Pancreas (tissue), 10 donors: ENCODE data around the gene GPR3. TPM values are rescaled to one million over a fixed set of nuclear protein-coding genes. Genes with fewer than 3 reads are reported as not detected.

ENCODE experiments used
- ATAC-seq, 4 donors: fragments of 200-7000 bp; cut with Tn5 transposase; one replicate each; pipeline versions ENCODE4 v1.8.0 to v1.9.1; 2020; ENCODE audit warnings: mild to moderate bottlenecking in 4 of 4, moderate library complexity in 4 of 4
- DNase-seq, 6 donors: peaks; one replicate each; pipeline ENCODE4 v3.0.0-alpha.2; 2020
- FAIRE-seq: peaks from 2 replicates; lab custom pipeline; 2012; peaks lifted over from hg19 to GRCh38; lab: Jason Lieb, UNC
- H3K27ac ChIP-seq, 4 donors: fragments of 200-600 bp; sonication (generic); 1 replicate in 3 of 4; 2 replicates in 1 of 4; pipeline versions ENCODE4 v1.5.0 to v1.8.0; 2020
- H3K27me3 ChIP-seq, 4 donors: fragments of 200-600 bp; one replicate each; pipeline ENCODE4 v1.8.0; 2021
- H3K36me3 ChIP-seq, 3 donors: fragments of 200-600 bp; sonication (generic) in 1 of 3; one replicate each; pipeline versions ENCODE4 v1.5.0 to v1.8.0; 2020 to 2021
- H3K4me1 ChIP-seq, 3 donors: fragments of 200-600 bp; one replicate each; pipeline ENCODE4 v1.8.0; 2021
- H3K4me3 ChIP-seq, 4 donors: fragments of 200-600 bp; sonication (generic) in 2 of 4; one replicate each; pipeline versions ENCODE4 v1.5.0 to v1.8.0; 2020 to 2021
- H3K9me3 ChIP-seq, 4 donors: fragments of 200-600 bp; one replicate each; pipeline ENCODE4 v1.8.0; 2021
- WGBS, 2 donors: extraction: QIAGEN DNeasy Blood & Tissue Kit; methylation state at CpG; one replicate each; pipeline ENCODE4 v1.1.7; 2013; 5-methylcytosine and 5-hydroxymethylcytosine counted together
- intact Hi-C, 3 donors: fragments of 100-400 bp; cut with DNase I; formaldehyde crosslinking; loops; one replicate each; pipeline versions ENCODE4 v1.11.1 to v1.14.2; 2022
- polyA plus RNA-seq, 2 donors: library from polyadenylated mRNA; stranded (reverse); fragments of 200-250 nt; gene quantifications; one replicate each; pipeline ENCODE4 v1.2.3, GENCODE V29; 2013
- total RNA-seq, 6 donors: library from RNA; stranded (reverse); fragmentation: NEBNext Ultra II Directional in 4 of 6; extraction: Animal tissue kit (Norgen Biotek cat#: 25700) in 4 of 6; gene quantifications; one replicate each; pipeline versions ENCODE4 v1.2.1 to v1.2.4, GENCODE V29; 2021 to 2023
- TF ChIP-seq, protein P1 (sequence below), 4 donors: fragments of 200-600 bp; sonication (generic) in 3 of 4; IDR thresholded peaks; one replicate each; pipeline versions ENCODE4 v1.5.0 to v1.8.0; 2021; ENCODE audit warnings: antibody characterized with exemption in 4 of 4
- donor health status: healthy with polysubstance abuse.
- donor health status: DM: no; HTN: no; CAD: no; lungs with moderate emphysema.
- donor health status: DM: no; HTN: no; CAD: no.
- donor health status: control.
- donor health status: control.
- donor health status: Bipolar disorder and iron deficiency.
- donor health status: DM: yes; HTN: yes; CAD: no.
- donor health status: DM: no; HTN: no; CAD: no.
- donor health status: DM: no; HTN: no; CAD: no.
- donor health status: DM: yes; HTN: yes; CAD: no.

GPR3 gene
- total and polyA plus RNA-seq, 8 donors = 0.09 to 0.52 (median 0.28) TPM; not detected in 3

DNA sequence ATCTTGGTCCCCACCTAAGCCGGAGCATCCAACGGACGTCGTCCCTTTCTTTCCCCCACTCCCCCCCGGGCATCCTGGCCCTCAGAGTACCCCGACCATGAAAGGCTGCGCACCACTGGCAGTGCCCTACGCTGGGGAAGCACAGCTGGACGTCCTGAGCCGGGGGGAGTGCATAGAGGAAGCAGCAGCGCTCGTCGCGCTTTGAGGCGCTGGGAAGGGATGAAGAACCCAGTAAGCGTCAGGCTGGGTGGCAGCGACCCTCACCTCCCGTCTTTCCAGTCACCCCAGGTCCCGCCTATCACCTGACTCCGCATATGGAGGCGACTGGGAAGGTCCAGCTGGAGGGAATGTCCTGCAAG lies 31.4 kb upstream of the GPR3 start:
- FAIRE-seq = no peak
- WGBS, 2 donors = 83 to 87% methylated on average over 21 of the region's 21 CpGs
- H3K4me3 ChIP-seq = no peak overlapping the region

DNA sequence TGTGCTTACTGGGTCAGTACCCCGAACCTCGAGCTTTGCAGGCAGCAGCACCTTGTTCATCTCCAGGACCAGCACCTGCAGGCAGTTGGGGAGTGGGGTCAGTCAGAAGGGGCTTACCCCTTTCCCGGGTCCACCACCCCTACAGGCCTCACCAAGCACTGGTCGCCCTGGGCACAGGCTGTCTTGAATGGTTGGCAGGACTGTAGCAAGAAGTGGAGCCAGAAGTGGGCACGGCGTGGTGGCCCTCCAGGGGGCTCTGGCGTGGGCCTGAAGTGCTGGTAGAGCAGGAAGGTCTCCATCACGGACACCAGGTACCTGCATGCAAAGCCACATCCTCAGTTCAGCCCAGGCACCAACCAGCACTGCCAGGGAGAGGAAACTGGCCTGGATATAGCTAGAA lies 30.9 kb upstream of the GPR3 start:
- DNase-seq (no peak), FAIRE-seq (no peak), ATAC-seq (no peak)
- no peak overlapping the region for H3K4me3 ChIP-seq
- TF ChIP-seq, protein P1, sequence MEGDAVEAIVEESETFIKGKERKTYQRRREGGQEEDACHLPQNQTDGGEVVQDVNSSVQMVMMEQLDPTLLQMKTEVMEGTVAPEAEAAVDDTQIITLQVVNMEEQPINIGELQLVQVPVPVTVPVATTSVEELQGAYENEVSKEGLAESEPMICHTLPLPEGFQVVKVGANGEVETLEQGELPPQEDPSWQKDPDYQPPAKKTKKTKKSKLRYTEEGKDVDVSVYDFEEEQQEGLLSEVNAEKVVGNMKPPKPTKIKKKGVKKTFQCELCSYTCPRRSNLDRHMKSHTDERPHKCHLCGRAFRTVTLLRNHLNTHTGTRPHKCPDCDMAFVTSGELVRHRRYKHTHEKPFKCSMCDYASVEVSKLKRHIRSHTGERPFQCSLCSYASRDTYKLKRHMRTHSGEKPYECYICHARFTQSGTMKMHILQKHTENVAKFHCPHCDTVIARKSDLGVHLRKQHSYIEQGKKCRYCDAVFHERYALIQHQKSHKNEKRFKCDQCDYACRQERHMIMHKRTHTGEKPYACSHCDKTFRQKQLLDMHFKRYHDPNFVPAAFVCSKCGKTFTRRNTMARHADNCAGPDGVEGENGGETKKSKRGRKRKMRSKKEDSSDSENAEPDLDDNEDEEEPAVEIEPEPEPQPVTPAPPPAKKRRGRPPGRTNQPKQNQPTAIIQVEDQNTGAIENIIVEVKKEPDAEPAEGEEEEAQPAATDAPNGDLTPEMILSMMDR (IDR thresholded peaks at IDR 0.05) = no peak
- 91 to 94% methylated on average over 8 of the region's 8 CpGs for WGBS, 2 donors
- H3K36me3 ChIP-seq = no peaks in the 10 kb centered on the region
- no peak overlapping the region for H3K27ac ChIP-seq
- intact Hi-C loops = no loop called here
- H3K9me3 ChIP-seq = no peaks in the 10 kb centered on the region
- peaks cover 0 to 5% (median 4%) of the 10 kb centered on the region in 3 donors for H3K4me1 ChIP-seq
- no peaks in the 10 kb centered on the region for H3K27me3 ChIP-seq

More for the DNA sequence above, 31.4 kb upstream of the GPR3 start:
- Histone ChIP-seq H3K36me3 (no peaks in the 10 kb centered on the region), H3K27ac (no peak overlapping the region), H3K4me1 (peaks cover 0 to 5% (median 4%) of the 10 kb centered on the region in 3 donors), H3K27me3 (no peaks in the 10 kb centered on the region), H3K9me3 (no peaks in the 10 kb centered on the region)
- TF ChIP-seq, protein P1 (IDR thresholded peaks at IDR 0.05) = no peak
- no peak for DNase-seq
- intact Hi-C loops = no loop called here
- ATAC-seq = no peak

DNA sequence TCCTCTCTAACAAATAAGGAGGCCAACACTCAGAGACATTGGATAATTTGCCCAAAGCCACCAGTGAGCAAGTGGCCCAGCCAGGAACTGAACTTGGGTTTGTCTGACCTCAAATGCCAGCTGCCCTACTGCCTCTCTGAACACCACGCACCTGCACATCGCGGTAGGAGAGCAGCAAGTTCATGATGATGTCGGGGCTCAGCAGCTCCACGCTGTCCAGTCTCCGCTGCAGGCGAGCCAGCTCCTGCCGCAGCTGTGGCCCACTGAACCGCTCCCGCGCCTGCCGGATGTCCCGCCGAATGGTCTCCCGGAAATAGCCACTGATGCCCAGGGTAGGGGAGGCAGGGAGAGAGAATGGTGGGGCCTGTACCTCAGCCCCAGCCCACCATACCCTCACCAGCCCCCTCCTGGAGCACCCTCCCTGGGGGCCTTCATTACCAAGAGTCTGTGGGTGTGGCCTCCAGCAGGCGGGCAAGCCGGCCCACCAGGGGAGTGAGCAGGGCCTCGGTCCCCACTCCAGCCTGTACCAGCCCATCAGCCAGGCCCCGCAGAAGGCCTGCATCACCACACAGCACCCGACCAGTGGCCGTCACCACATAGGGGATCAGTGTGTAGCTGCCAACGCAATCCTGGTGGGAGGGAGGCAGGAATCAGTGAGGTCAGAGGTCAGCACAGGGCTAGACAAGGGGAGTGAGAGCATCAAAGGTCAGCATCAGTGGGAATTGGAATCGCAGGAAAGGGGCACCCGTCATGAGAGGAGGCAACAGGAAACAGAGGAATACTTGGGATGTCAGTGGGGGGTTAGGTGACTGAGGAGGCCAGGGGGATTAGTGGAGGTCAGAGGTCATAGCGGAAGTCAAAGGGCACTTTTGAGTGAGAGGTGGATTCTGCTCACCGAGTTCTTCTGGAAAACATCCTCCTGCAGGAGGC lies 28.4 kb upstream of the GPR3 start:
- TF ChIP-seq, protein P1 (IDR thresholded peaks at IDR 0.05) = no peak
- FAIRE-seq (no peak), DNase-seq (no peak), ATAC-seq (no peak)
- WGBS, 2 donors = 90 to 92% methylated on average over 26 of the region's 26 CpGs
- no peaks in the 10 kb centered on the region for H3K36me3 ChIP-seq
- no peak overlapping the region for H3K4me3 ChIP-seq
- H3K27me3 ChIP-seq = no peaks in the 10 kb centered on the region
- H3K4me1 ChIP-seq = peaks cover 0 to 11% (median 4%) of the 10 kb centered on the region in 3 donors
- H3K27ac ChIP-seq = no peak overlapping the region
- intact Hi-C loops = no loop called here
- no peaks in the 10 kb centered on the region for H3K9me3 ChIP-seq

DNA sequence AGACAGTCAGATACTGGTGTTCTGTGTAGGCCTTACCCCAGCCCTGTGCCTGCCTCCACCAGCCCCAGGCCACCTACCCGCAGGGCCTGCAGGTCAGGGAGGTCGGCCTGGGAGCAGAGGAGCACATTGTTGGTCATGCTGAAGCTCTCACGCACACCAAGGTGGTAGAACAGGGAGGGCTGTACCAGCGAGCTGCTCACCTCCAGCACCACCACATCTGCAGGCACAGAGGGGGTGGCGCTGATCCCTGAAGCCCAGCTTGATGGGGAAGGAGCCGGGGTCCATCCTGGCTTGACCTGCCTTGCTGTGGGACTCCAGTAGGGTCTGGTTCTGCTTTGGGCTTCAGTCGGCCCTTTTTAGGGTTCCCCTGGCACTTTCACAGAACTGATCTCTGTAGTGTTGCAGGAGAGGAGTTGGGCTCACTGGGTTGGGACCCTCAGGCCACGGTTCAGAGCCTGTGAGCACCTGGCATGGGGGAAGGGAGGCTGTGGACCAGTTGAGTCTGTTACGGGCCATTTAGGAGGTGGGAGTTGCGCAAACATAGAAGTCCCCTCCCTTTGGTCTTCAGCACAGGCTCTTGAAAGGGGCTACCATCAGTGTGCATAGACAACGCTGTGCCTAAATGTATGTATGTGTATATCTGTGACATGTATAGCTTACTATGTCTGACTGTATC lies 27.6 kb upstream of the GPR3 start:
- no peaks in the 10 kb centered on the region for H3K36me3 ChIP-seq
- intact Hi-C loops = no loop called here
- WGBS, 2 donors = 80 to 81% methylated on average over 11 of the region's 11 CpGs
- TF ChIP-seq, protein P1 (IDR thresholded peaks at IDR 0.05) = no peak
- H3K4me3 ChIP-seq = peak overlapping the region in 2 of 4 donors; percentile 61 to 84
- FAIRE-seq (no peak), DNase-seq (no peak), ATAC-seq (no peak)
- no peaks in the 10 kb centered on the region for H3K9me3 ChIP-seq
- peaks cover 0 to 11% (median 4%) of the 10 kb centered on the region in 3 donors for H3K4me1 ChIP-seq
- H3K27ac ChIP-seq = peak overlapping the region in 1 of 4 donors; percentile 94
- H3K27me3 ChIP-seq = no peaks in the 10 kb centered on the region
